ENCODE data around the gene ZMYND10. TPM values are rescaled to one million over a fixed set of nuclear protein-coding genes. Genes with fewer than 3 reads are reported as not detected.

ZMYND10 gene
- total RNA-seq, 1 donor from 2014 or later: not detected

DNA sequence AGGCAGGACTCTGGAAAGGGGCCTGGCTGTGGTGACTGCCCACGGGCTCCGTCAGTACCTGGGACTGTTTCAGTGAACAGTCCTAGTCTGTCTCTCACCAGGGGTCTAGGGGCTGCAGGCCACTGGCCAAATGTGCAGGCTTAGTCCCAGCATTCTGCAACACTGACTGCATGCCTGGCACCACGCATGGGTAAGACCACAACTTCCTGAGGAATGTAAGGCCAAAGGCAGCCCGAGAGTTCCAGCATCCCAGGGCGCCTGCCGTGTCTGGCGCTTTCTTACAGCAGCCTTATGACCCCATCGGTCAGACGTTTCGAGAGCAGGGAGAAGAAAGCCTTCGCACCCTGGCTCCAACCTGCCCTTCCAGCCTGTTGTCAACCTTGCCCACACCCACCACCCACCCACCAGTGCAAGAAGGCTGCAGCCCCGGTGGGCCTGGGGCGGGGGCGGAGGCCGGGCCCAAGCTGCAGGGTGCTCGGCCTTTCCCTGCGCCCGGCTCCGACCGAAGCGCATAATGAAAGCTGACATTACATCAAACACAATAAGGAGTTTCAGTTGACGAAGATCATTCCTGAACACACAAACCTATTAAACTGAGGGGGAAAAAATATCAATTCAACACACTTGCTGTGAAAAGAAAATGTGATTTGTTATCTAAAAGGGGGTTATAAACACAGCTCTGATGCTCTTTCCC lies 43.3 kb upstream of the ZMYND10 start:
- Histone ChIP-seq H3K4me1 (peaks cover 9 to 25% of the 10 kb centered on the region in 2 donors), H3K36me3 (no peaks in the 10 kb centered on the region), H3K27me3 (no peaks in the 10 kb centered on the region), H3K27ac (no peak overlapping the region), H3K4me3 (no peak overlapping the region), H3K9me3 (no peaks in the 10 kb centered on the region)
- TF ChIP-seq, protein P1, sequence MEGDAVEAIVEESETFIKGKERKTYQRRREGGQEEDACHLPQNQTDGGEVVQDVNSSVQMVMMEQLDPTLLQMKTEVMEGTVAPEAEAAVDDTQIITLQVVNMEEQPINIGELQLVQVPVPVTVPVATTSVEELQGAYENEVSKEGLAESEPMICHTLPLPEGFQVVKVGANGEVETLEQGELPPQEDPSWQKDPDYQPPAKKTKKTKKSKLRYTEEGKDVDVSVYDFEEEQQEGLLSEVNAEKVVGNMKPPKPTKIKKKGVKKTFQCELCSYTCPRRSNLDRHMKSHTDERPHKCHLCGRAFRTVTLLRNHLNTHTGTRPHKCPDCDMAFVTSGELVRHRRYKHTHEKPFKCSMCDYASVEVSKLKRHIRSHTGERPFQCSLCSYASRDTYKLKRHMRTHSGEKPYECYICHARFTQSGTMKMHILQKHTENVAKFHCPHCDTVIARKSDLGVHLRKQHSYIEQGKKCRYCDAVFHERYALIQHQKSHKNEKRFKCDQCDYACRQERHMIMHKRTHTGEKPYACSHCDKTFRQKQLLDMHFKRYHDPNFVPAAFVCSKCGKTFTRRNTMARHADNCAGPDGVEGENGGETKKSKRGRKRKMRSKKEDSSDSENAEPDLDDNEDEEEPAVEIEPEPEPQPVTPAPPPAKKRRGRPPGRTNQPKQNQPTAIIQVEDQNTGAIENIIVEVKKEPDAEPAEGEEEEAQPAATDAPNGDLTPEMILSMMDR (IDR thresholded peaks at IDR 0.05): no peak
- no peak for DNase-seq (ENCODE audit: low spot score in 2 of 2)
- intact Hi-C loops (cut with DNase I): no loop called here

DNA sequence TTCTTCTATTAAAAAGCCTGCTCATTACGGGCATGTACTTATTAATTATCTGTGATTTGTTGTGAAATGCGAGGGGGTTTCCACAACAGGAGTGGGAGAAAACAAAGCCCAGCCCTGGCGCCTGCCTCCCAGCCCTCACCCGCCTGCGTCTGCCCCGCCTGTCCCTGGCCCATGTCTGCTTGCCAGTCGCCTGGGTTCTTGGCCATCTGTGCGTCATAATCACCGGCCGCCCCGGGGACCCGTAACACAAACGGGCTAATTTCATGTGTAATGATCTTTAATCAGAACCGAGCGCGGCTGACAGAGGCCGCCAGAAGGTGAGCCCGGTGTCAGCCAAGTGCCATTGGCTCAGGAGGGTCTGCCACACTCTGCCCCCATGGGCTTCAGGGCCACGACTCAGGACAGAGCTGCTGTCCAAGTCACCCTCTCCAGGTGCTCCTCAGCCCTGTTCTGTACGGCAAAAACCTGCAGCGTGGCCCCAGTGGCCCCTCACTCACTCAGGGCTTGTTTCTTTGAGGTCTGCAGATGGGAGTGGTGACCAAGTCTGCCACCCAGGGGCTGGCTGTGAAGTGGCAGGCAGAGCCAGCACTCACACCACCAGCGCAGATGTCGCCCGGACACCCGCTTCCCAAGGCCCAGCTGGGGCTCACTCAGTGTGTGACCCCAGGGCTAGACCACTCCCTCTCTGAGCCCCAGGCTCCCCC lies 42.6 kb upstream of the ZMYND10 start:
- no peak for DNase-seq (ENCODE audit: low spot score in 2 of 2)
- Histone ChIP-seq H3K4me1 (peaks cover 9 to 25% of the 10 kb centered on the region in 2 donors), H3K36me3 (no peaks in the 10 kb centered on the region), H3K9me3 (no peaks in the 10 kb centered on the region), H3K4me3 (no peak overlapping the region), H3K27ac (no peak overlapping the region), H3K27me3 (no peaks in the 10 kb centered on the region)
- TF ChIP-seq, protein P1 (IDR thresholded peaks at IDR 0.05): peak in 1 of 3 experiments; percentile 4
- intact Hi-C loops (cut with DNase I): no loop called here

DNA sequence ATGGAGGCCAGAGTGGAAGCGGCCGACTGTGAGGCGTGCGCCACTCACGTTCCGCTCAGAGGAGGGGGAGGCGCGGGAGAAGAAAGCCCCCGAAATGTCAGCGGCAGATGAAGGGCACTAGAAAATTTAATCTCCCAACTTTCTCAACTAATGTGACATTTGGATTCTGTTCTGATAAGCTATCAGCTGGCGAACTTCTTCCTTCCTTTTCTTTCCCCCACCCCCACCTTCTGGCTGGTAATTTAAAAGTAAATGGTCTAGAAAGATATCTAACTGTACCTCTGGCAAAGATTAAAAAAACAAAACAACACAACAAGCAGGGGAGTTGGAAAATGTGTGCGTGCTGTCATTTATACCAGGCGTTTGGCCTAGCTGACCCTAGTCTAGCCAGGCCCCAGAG lies 40.2 kb upstream of the ZMYND10 start:
- TF ChIP-seq, protein P1 (IDR thresholded peaks at IDR 0.05): no peak
- H3K27me3 ChIP-seq: no peaks in the 10 kb centered on the region
- no peak for DNase-seq (ENCODE audit: low spot score in 2 of 2)
- H3K4me1 ChIP-seq: peaks cover 0 to 8% of the 10 kb centered on the region in 2 donors
- H3K36me3 ChIP-seq: no peaks in the 10 kb centered on the region
- intact Hi-C loops (cut with DNase I): no loop called here
- H3K9me3 ChIP-seq: no peaks in the 10 kb centered on the region
- no peak overlapping the region for H3K27ac ChIP-seq
- H3K4me3 ChIP-seq: no peak overlapping the region

DNA sequence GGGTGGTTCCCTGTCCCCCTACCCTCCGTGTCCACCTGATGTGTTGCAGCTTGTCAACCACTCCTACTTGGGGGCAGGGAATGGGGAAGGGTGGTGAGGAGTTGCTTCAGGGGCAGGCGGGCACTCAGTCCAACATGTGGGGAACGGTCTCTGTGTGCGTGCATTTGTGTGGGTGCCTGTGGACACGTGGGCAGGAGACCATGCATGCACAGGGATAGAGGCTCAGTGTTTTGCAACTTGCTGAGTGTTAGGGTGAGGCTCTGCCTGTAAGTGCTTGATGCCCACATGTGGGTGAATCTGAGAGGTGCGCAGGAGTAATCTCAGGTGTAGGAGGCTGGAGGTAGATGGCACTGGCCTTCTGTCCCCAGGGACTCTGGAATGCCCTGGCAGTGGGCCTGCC lies 38.2 kb upstream of the ZMYND10 start:
- Histone ChIP-seq H3K4me3 (no peak overlapping the region), H3K9me3 (no peaks in the 10 kb centered on the region), H3K27ac (no peak overlapping the region), H3K36me3 (no peaks in the 10 kb centered on the region), H3K27me3 (no peaks in the 10 kb centered on the region), H3K4me1 (peaks cover 0 to 3% of the 10 kb centered on the region in 2 donors)
- TF ChIP-seq, protein P1 (IDR thresholded peaks at IDR 0.05): no peak
- no peak for DNase-seq (ENCODE audit: low spot score in 2 of 2)
- intact Hi-C loops (cut with DNase I): no loop called here

DNA sequence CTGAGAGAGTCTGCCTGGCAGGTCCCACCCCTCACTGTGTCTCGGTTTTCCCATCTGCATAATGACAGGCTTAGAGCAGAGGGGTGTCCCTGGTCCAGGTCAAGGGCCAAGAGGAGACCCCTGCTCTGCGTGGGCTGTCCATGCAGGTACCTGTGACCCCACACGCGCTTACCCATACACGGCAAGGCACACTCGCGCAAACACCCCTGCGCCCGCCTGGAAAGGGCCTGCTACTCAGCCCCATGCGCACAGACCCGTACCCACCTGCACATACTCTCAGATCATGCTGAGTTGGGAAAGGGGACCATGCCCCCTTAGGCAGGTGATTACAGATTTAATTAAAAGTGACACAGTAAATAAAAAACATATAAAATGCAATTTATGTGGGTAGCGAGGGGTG lies 37.2 kb upstream of the ZMYND10 start:
- H3K27ac ChIP-seq: peak overlapping the region; percentile 27 to 33
- intact Hi-C loops (cut with DNase I): no loop called here
- H3K4me1 ChIP-seq: peaks cover 0 to 3% of the 10 kb centered on the region in 2 donors
- H3K4me3 ChIP-seq: no peak overlapping the region
- no peaks in the 10 kb centered on the region for H3K27me3 ChIP-seq
- TF ChIP-seq, protein P1 (IDR thresholded peaks at IDR 0.05): no peak
- no peaks in the 10 kb centered on the region for H3K9me3 ChIP-seq
- no peak for DNase-seq (ENCODE audit: low spot score in 2 of 2)
- no peaks in the 10 kb centered on the region for H3K36me3 ChIP-seq

Measured in ascending aorta (tissue), 2 donors.